ENCODE measurements around the gene FEM1C. TPM values are rescaled to one million over a fixed set of nuclear protein-coding genes. Genes with fewer than 3 reads are reported as not detected.

FEM1C gene
- total RNA-seq, 2 donors from 2014 or later: 13.3 to 15.4 TPM

GRCh38 chr5:115530426-115530825 lies 14.1 kb downstream of the FEM1C start:
- Mint-ChIP-seq H3K4me1 (ENCODE audit: low read depth) (peaks cover 57% of the 10 kb centered on the region), H3K36me3 (ENCODE audit: insufficient read depth in 2 of 2) (peaks cover 6 to 22% of the 10 kb centered on the region in 2 donors), H3K9me3 (no peaks in the 10 kb centered on the region), H3K27me3 (ENCODE audit: low read depth) (no peaks in the 10 kb centered on the region), H3K4me3 (no peak overlapping the region), H3K27ac (no peak overlapping the region)
- DNase-seq: no peak
- ATAC-seq (replicated peaks in 1 of 2): no peak

- no peak overlapping the region for H3K4me3 Mint-ChIP-seq
- ATAC-seq (replicated peaks in 1 of 2) (no peak), DNase-seq (no peak)
- peaks cover 8 to 21% of the 10 kb centered on the region in 2 donors for H3K36me3 Mint-ChIP-seq (ENCODE audit: insufficient read depth in 2 of 2)
- H3K4me1 Mint-ChIP-seq (ENCODE audit: low read depth): peaks cover 57% of the 10 kb centered on the region
- H3K9me3 Mint-ChIP-seq: no peaks in the 10 kb centered on the region
- H3K27ac Mint-ChIP-seq: no peak overlapping the region
- H3K27me3 Mint-ChIP-seq (ENCODE audit: low read depth): no peaks in the 10 kb centered on the region
Observed at GRCh38 chr5:115526604-115527003, 18.0 kb downstream of the FEM1C start.

GRCh38 chr5:115524199-115524847 lies 20.3 kb downstream of the FEM1C start:
- H3K36me3 Mint-ChIP-seq (ENCODE audit: insufficient read depth in 2 of 2): peaks cover 8 to 24% of the 10 kb centered on the region in 2 donors
- DNase-seq: no peak
- peak overlapping the region; percentile 15 for H3K27ac Mint-ChIP-seq
- peaks cover 48% of the 10 kb centered on the region for H3K4me1 Mint-ChIP-seq (ENCODE audit: low read depth)
- H3K4me3 Mint-ChIP-seq: no peak overlapping the region
- H3K27me3 Mint-ChIP-seq (ENCODE audit: low read depth): no peaks in the 10 kb centered on the region
- H3K9me3 Mint-ChIP-seq: no peaks in the 10 kb centered on the region
- ATAC-seq (replicated peaks in 1 of 2): no peak

GRCh38 chr5:115522832-115523403 lies 21.7 kb downstream of the FEM1C start:
- H3K4me3 Mint-ChIP-seq: peak overlapping the region; percentile 14 to 78
- H3K27me3 Mint-ChIP-seq (ENCODE audit: low read depth): no peaks in the 10 kb centered on the region
- H3K36me3 Mint-ChIP-seq (ENCODE audit: insufficient read depth in 2 of 2): peaks cover 8 to 17% of the 10 kb centered on the region in 2 donors
- DNase-seq (no peak), ATAC-seq (replicated peaks in 1 of 2) (peak in 1 of 2 donors; percentile 25)
- H3K4me1 Mint-ChIP-seq (ENCODE audit: low read depth): peaks cover 35% of the 10 kb centered on the region
- no peaks in the 10 kb centered on the region for H3K9me3 Mint-ChIP-seq
- H3K27ac Mint-ChIP-seq: peak overlapping the region; percentile 98

- Mint-ChIP-seq H3K9me3 (no peaks in the 10 kb centered on the region), H3K4me3 (no peak overlapping the region), H3K27me3 (ENCODE audit: low read depth) (no peaks in the 10 kb centered on the region), H3K4me1 (ENCODE audit: low read depth) (peaks cover 29% of the 10 kb centered on the region), H3K36me3 (ENCODE audit: insufficient read depth in 2 of 2) (peaks cover 6 to 13% of the 10 kb centered on the region in 2 donors), H3K27ac (no peak overlapping the region)
- DNase-seq: no peak
- ATAC-seq (replicated peaks in 1 of 2): no peak
Observed at GRCh38 chr5:115520191-115520590, 24.4 kb downstream of the FEM1C start.

- DNase-seq (no peak), ATAC-seq (replicated peaks in 1 of 2) (no peak)
- Mint-ChIP-seq H3K4me3 (no peak overlapping the region), H3K9me3 (peaks cover 2 to 3% of the 10 kb centered on the region in 2 donors), H3K4me1 (ENCODE audit: low read depth) (peaks cover 4% of the 10 kb centered on the region), H3K36me3 (ENCODE audit: insufficient read depth in 2 of 2) (peaks cover 0 to 4% of the 10 kb centered on the region in 2 donors), H3K27me3 (ENCODE audit: low read depth) (peaks cover 6% of the 10 kb centered on the region), H3K27ac (no peak overlapping the region)
Observed at GRCh38 chr5:115516372-115516771, 28.2 kb downstream of the FEM1C start.

GRCh38 chr5:115514220-115514619 lies 30.4 kb downstream of the FEM1C start:
- DNase-seq (no peak), ATAC-seq (replicated peaks in 1 of 2) (no peak)
- no peaks in the 10 kb centered on the region for H3K4me1 Mint-ChIP-seq (ENCODE audit: low read depth)
- peaks cover 6% of the 10 kb centered on the region for H3K27me3 Mint-ChIP-seq (ENCODE audit: low read depth)
- no peak overlapping the region for H3K4me3 Mint-ChIP-seq
- no peak overlapping the region for H3K27ac Mint-ChIP-seq
- peaks cover 3 to 4% of the 10 kb centered on the region in 2 donors for H3K9me3 Mint-ChIP-seq
- peaks cover 0 to 1% of the 10 kb centered on the region in 2 donors for H3K36me3 Mint-ChIP-seq (ENCODE audit: insufficient read depth in 2 of 2)

- Mint-ChIP-seq H3K4me3 (no peak overlapping the region), H3K4me1 (ENCODE audit: low read depth) (no peaks in the 10 kb centered on the region), H3K9me3 (peaks cover 3 to 4% of the 10 kb centered on the region in 2 donors), H3K36me3 (ENCODE audit: insufficient read depth in 2 of 2) (peaks cover 0 to 1% of the 10 kb centered on the region in 2 donors), H3K27me3 (ENCODE audit: low read depth) (peaks cover 6% of the 10 kb centered on the region), H3K27ac (no peak overlapping the region)
- no peak for ATAC-seq (replicated peaks in 1 of 2)
- DNase-seq: no peak
Observed at GRCh38 chr5:115511632-115512031, 32.9 kb downstream of the FEM1C start.

GRCh38 chr5:115510145-115510645 lies 34.4 kb downstream of the FEM1C start:
- Mint-ChIP-seq H3K4me1 (ENCODE audit: low read depth) (no peaks in the 10 kb centered on the region), H3K27ac (no peak overlapping the region), H3K4me3 (no peak overlapping the region), H3K9me3 (peaks cover 3 to 4% of the 10 kb centered on the region in 2 donors), H3K36me3 (ENCODE audit: insufficient read depth in 2 of 2) (peaks cover 0 to 1% of the 10 kb centered on the region in 2 donors), H3K27me3 (ENCODE audit: low read depth) (peaks cover 13% of the 10 kb centered on the region)
- no peak for ATAC-seq (replicated peaks in 1 of 2)
- DNase-seq: no peak

- ATAC-seq (replicated peaks in 1 of 2): no peak
- H3K9me3 Mint-ChIP-seq: peaks cover 3 to 4% of the 10 kb centered on the region in 2 donors
Observed at GRCh38 chr5:115509547-115509946, 35.0 kb downstream of the FEM1C start.

GRCh38 chr5:115507681-115508080 lies 36.9 kb downstream of the FEM1C start:
- Mint-ChIP-seq H3K4me1 (ENCODE audit: low read depth) (no peaks in the 10 kb centered on the region), H3K27me3 (ENCODE audit: low read depth) (peaks cover 13% of the 10 kb centered on the region), H3K27ac (no peak overlapping the region), H3K36me3 (ENCODE audit: insufficient read depth in 2 of 2) (peaks cover 0 to 1% of the 10 kb centered on the region in 2 donors), H3K4me3 (no peak overlapping the region), H3K9me3 (peaks cover 3 to 4% of the 10 kb centered on the region in 2 donors)
- DNase-seq (no peak), ATAC-seq (replicated peaks in 1 of 2) (no peak)

More at GRCh38 chr5:115509547-115509946, 35.0 kb downstream of the FEM1C start:
- peaks cover 0 to 1% of the 10 kb centered on the region in 2 donors for H3K36me3 Mint-ChIP-seq (ENCODE audit: insufficient read depth in 2 of 2)
- no peak overlapping the region for H3K27ac Mint-ChIP-seq
- no peak overlapping the region for H3K4me3 Mint-ChIP-seq
- peaks cover 13% of the 10 kb centered on the region for H3K27me3 Mint-ChIP-seq (ENCODE audit: low read depth)
- DNase-seq: no peak
- no peaks in the 10 kb centered on the region for H3K4me1 Mint-ChIP-seq (ENCODE audit: low read depth)

GRCh38 chr5:115503420-115503819 lies 41.2 kb downstream of the FEM1C start:
- Mint-ChIP-seq H3K36me3 (ENCODE audit: insufficient read depth in 2 of 2) (peaks cover 0 to 2% of the 10 kb centered on the region in 2 donors), H3K27ac (no peak overlapping the region), H3K9me3 (peaks cover 0 to 1% of the 10 kb centered on the region in 2 donors), H3K27me3 (ENCODE audit: low read depth) (peaks cover 23% of the 10 kb centered on the region), H3K4me1 (ENCODE audit: low read depth) (no peaks in the 10 kb centered on the region), H3K4me3 (no peak overlapping the region)
- ATAC-seq (replicated peaks in 1 of 2): no peak
- DNase-seq: no peak

GRCh38 chr5:115501464-115502210 lies 42.9 kb downstream of the FEM1C start:
- H3K4me3 Mint-ChIP-seq: no peak overlapping the region
- no peak overlapping the region for H3K27ac Mint-ChIP-seq
- H3K4me1 Mint-ChIP-seq (ENCODE audit: low read depth): no peaks in the 10 kb centered on the region
- peaks cover 0 to 1% of the 10 kb centered on the region in 2 donors for H3K9me3 Mint-ChIP-seq
- peaks cover 33% of the 10 kb centered on the region for H3K27me3 Mint-ChIP-seq (ENCODE audit: low read depth)
- no peak for DNase-seq
- no peak for ATAC-seq (replicated peaks in 1 of 2)
- H3K36me3 Mint-ChIP-seq (ENCODE audit: insufficient read depth in 2 of 2): peaks cover 0 to 2% of the 10 kb centered on the region in 2 donors

Measured in activated T-cell treated with anti-CD3 and anti-CD28 coated beads, Interleukin-2, amount 50 U/mL, for 72 hours (primary cell).